K562 (cell line): Measurements from ENCODE around the gene SLC29A2. TPM values are rescaled to one million over a fixed set of nuclear protein-coding genes. Genes with fewer than 3 reads are reported as not detected.

Source experiments
- CHD1 ChIP-seq: fragments of 200-600 bp; sonication (generic); IDR thresholded peaks from one replicate; pipeline ENCODE4 v1.6.1; 2012; ENCODE audit warnings: mild to moderate bottlenecking, moderate library complexity, low read length, inconsistent platforms
- ELF2 ChIP-seq: fragments of 250-450 bp; sonication (Bioruptor Pico); IDR thresholded peaks from 2 replicates; pipeline ENCODE4 v1.5.0; 2021; ENCODE audit warnings: mild to moderate bottlenecking
- ESRRA ChIP-seq: fragments of 450-650 bp; IDR thresholded peaks from 2 replicates; pipeline ENCODE4 v1.6.1; 2014; ENCODE audit warnings: low read depth, mild to moderate bottlenecking, moderate library complexity, borderline replicate concordance
- ETS2 ChIP-seq: IDR thresholded peaks from 2 replicates; pipeline ENCODE4 v1.6.1; 2016; ENCODE audit warnings: borderline replicate concordance, missing genetic modification characterization, mild to moderate bottlenecking, moderate library complexity, missing compliant biosample characterization; ENCODE audit not compliant: poor library complexity, severe bottlenecking
- GABPB2 ChIP-seq: fragments of 250-450 bp; sonication (Bioruptor Pico); conservative IDR thresholded peaks from 2 replicates; pipeline ENCODE4 v1.5.1; 2021; ENCODE audit warnings: mild to moderate bottlenecking
- ILK ChIP-seq: fragments of 450-650 bp; IDR thresholded peaks from 2 replicates; pipeline ENCODE4 v1.6.1; 2016; ENCODE audit warnings: missing genetic modification characterization, low read depth, mild to moderate bottlenecking, missing compliant biosample characterization, moderate library complexity, borderline replicate concordance
- KDM4B ChIP-seq, 2 experiments: fragments of 450-650 bp in 1 of 2; sonication (generic) in 1 of 2; IDR thresholded peaks; 2 replicates each; pipeline ENCODE4 v1.6.1; 2016 to 2017; ENCODE audit warnings: borderline replicate concordance in 2 of 2, antibody characterized with exemption in 1 of 2, low read depth in 1 of 2, mild to moderate bottlenecking in 1 of 2
- NBN ChIP-seq: fragments of 450-650 bp; IDR thresholded peaks from 2 replicates; pipeline ENCODE4 v1.6.1; 2016; ENCODE audit warnings: low read depth, mild to moderate bottlenecking
- NEUROD1 ChIP-seq: fragments of 150-350 bp; IDR thresholded peaks from 2 replicates; pipeline ENCODE4 v1.6.1; 2014; ENCODE audit warnings: borderline replicate concordance, low read length, low read depth; ENCODE audit not compliant: partially characterized antibody
- SMAD3 ChIP-seq: fragments of 450-650 bp; formaldehyde crosslinking; conservative IDR thresholded peaks from 2 replicates; pipeline ENCODE4 v1.4.0; 2020; ENCODE audit warnings: mild to moderate bottlenecking
- THRAP3 ChIP-seq: fragments of 450-650 bp; IDR thresholded peaks from 2 replicates; pipeline ENCODE4 v1.6.1; 2016; ENCODE audit warnings: mild to moderate bottlenecking, inconsistent platforms, borderline replicate concordance
- ZNF316 ChIP-seq: fragments of 450-650 bp; IDR thresholded peaks from 2 replicates; pipeline ENCODE4 v1.6.1; 2016
- ZNF41 ChIP-seq: fragments of 250-450 bp; sonication (Bioruptor Pico); conservative IDR thresholded peaks from 2 replicates; pipeline ENCODE4 v1.4.0; 2020; ENCODE audit warnings: mild to moderate bottlenecking
- ZNF431 ChIP-seq: sonication (generic); formaldehyde crosslinking; IDR thresholded peaks from 2 replicates; pipeline ENCODE4 v1.8.0; 2022; ENCODE audit warnings: mild to moderate bottlenecking, missing genetic modification reagents
- ZNF707 ChIP-seq: fragments of 250-450 bp; sonication (Bioruptor Pico); conservative IDR thresholded peaks from 2 replicates; pipeline ENCODE4 v1.8.0; 2022; ENCODE audit warnings: inconsistent platforms, mild to moderate bottlenecking, moderate library complexity
- ZSCAN29 ChIP-seq: fragments of 450-650 bp; IDR thresholded peaks from 2 replicates; pipeline ENCODE4 v1.6.1; 2017
- polyA plus RNA-seq, 8 experiments: library from polyadenylated mRNA; depleted of rRNA in 4 of 8; stranded (reverse) in 5 of 8; unstranded in 3 of 8; fragments of >200 nt; fragmentation: Nextera tagmentation in 2 of 8; fragmentation: Illumina TruSeq in 1 of 8; extraction: Ambion mirVana in 2 of 8; extraction: Trizol in 1 of 8; gene quantifications; 2 replicates each; pipeline versions ENCODE4 v1.2.1 to v1.2.3, GENCODE V29; 2011 to 2014; ENCODE audit warnings: inconsistent platforms in 1 of 8, missing spikeins in 1 of 8
- total RNA-seq, 7 experiments: library from RNA; depleted of rRNA in 6 of 7; stranded (reverse); fragments of >200 nt in 6 of 7; fragmentation: Illumina TruSeq in 2 of 7; extraction: Trizol in 2 of 7; gene quantifications; 2 replicates each; pipeline versions ENCODE4 v1.2.1 to v1.2.3, GENCODE V29; 2011 to 2021; ENCODE audit warnings: low replicate concordance in 1 of 7
- TF ChIP-seq, protein P1 (sequence below): sonication (generic); formaldehyde crosslinking; IDR thresholded peaks from 2 replicates; pipeline ENCODE4 v1.4.0; 2020; ENCODE audit warnings: mild to moderate bottlenecking, missing genetic modification reagents
- TF ChIP-seq, protein P2 (sequence below): fragments of 250-450 bp; sonication (Bioruptor Pico); IDR thresholded peaks from 2 replicates; pipeline ENCODE4 v1.5.1; 2021; ENCODE audit warnings: mild to moderate bottlenecking
- TF ChIP-seq, protein P3 (sequence below): sonication (generic); formaldehyde crosslinking; IDR thresholded peaks from 2 replicates; pipeline ENCODE4 v1.8.0; 2022; ENCODE audit warnings: mild to moderate bottlenecking, missing genetic modification reagents
- TF ChIP-seq, protein P4 (sequence below): IDR thresholded peaks from 2 replicates; pipeline ENCODE4 v1.6.1; 2011; ENCODE audit warnings: borderline replicate concordance, low read depth, mild to moderate bottlenecking, moderate library complexity, low read length; ENCODE audit not compliant: insufficient read depth, poor library complexity, severe bottlenecking

SLC29A2 gene
- total and polyA plus RNA-seq, 9 of the 15 experiments (the other 6 are each of a cell fraction or from before 2014, with no cell fraction given) = 2.4 to 48.6 (median 14.2) TPM

DNA sequence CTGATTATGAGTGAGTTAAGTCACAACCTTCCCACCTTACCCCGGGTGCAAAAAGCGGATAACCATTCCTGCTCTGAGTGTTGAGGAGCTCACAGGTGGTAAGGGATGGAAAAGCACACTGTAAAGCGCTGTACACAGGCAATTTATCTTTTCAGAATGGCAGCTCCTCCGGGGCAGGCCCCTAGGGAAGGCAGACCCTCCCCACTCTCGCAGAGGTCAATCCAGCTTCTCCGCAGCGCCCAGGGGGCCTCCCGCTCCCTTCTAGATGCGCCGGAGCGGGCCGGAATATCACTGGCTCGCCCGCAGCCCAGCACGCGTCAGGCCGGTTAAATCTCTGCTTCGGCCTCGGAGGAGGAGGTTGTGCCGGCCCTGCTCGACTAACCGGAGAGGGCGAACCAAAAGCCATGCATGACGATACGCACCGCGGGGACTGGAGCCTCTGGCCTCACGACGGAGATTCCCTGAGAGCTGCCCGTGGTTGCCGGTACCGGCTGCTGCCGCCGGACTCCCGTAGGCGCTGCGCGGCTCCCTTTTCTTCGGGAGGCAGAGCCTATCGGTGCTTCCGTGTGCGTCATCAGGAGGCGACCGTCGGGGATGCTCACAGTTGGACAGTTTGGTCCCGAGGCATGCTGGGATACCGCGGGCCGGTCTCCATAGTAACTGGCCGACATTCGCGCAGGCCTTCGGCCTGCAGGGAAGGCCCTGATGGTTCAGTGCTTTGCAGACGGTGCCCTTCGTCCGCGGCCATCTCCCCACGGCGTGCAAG, 26.8 kb downstream of the SLC29A2 start, which contains the start of gene BRMS1 (continued):
- TF ChIP-seq ETS2 (tag) (no peak), ELF2 (CRISPR knock-in tag) (peak; percentile 99), ESRRA (peak; percentile 56; the same call in 1 of the 2 replicates), NEUROD1 (peak; percentile 68), ZNF431 (CRISPR knock-in tag) (0 out of 2 replicates have a peak, but pooled peaks have one; percentile 24), ZNF707 (no peak), ZNF41 (CRISPR knock-in tag) (no peak), GABPB2 (no peak), KDM4B (IDR thresholded peaks at IDR 0.05; ENCODE audit: borderline replicate concordance in 2 of 2, low read depth in 1 of 2) (peak in 1 of 2 experiments; percentile 41; a peak in 1 of 4 replicates), ILK (tag) (no peak), THRAP3 (no peak), ZNF316 (0 out of 2 replicates have a peak, but pooled peaks have one; percentile 11), ZSCAN29 (no peak), SMAD3 (CRISPR knock-in tag) (no peak), NBN (0 out of 2 replicates have a peak, but pooled peaks have one; percentile 66), CHD1 (no peak)
- TF ChIP-seq, protein P1, sequence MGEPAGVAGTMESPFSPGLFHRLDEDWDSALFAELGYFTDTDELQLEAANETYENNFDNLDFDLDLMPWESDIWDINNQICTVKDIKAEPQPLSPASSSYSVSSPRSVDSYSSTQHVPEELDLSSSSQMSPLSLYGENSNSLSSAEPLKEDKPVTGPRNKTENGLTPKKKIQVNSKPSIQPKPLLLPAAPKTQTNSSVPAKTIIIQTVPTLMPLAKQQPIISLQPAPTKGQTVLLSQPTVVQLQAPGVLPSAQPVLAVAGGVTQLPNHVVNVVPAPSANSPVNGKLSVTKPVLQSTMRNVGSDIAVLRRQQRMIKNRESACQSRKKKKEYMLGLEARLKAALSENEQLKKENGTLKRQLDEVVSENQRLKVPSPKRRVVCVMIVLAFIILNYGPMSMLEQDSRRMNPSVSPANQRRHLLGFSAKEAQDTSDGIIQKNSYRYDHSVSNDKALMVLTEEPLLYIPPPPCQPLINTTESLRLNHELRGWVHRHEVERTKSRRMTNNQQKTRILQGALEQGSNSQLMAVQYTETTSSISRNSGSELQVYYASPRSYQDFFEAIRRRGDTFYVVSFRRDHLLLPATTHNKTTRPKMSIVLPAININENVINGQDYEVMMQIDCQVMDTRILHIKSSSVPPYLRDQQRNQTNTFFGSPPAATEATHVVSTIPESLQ (CRISPR knock-in tag) = 0 out of 2 replicates have a peak, but pooled peaks have one; percentile 71
- TF ChIP-seq, protein P2, sequence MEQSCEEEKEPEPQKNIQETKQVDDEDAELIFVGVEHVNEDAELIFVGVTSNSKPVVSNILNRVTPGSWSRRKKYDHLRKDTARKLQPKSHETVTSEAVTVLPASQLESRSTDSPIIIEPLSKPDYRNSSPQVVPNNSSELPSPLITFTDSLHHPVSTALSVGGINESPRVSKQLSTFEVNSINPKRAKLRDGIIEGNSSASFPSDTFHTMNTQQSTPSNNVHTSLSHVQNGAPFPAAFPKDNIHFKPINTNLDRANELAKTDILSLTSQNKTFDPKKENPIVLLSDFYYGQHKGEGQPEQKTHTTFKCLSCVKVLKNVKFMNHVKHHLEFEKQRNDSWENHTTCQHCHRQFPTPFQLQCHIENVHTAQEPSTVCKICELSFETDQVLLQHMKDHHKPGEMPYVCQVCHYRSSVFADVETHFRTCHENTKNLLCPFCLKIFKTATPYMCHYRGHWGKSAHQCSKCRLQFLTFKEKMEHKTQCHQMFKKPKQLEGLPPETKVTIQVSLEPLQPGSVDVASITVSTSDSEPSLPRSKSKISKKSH = no peak
- TF ChIP-seq, protein P3, sequence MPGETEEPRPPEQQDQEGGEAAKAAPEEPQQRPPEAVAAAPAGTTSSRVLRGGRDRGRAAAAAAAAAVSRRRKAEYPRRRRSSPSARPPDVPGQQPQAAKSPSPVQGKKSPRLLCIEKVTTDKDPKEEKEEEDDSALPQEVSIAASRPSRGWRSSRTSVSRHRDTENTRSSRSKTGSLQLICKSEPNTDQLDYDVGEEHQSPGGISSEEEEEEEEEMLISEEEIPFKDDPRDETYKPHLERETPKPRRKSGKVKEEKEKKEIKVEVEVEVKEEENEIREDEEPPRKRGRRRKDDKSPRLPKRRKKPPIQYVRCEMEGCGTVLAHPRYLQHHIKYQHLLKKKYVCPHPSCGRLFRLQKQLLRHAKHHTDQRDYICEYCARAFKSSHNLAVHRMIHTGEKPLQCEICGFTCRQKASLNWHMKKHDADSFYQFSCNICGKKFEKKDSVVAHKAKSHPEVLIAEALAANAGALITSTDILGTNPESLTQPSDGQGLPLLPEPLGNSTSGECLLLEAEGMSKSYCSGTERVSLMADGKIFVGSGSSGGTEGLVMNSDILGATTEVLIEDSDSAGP = no peak
- TF ChIP-seq, protein P4, sequence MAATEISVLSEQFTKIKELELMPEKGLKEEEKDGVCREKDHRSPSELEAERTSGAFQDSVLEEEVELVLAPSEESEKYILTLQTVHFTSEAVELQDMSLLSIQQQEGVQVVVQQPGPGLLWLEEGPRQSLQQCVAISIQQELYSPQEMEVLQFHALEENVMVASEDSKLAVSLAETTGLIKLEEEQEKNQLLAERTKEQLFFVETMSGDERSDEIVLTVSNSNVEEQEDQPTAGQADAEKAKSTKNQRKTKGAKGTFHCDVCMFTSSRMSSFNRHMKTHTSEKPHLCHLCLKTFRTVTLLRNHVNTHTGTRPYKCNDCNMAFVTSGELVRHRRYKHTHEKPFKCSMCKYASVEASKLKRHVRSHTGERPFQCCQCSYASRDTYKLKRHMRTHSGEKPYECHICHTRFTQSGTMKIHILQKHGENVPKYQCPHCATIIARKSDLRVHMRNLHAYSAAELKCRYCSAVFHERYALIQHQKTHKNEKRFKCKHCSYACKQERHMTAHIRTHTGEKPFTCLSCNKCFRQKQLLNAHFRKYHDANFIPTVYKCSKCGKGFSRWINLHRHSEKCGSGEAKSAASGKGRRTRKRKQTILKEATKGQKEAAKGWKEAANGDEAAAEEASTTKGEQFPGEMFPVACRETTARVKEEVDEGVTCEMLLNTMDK = no peak
